ENCODE results near the gene MARCHF11.

MARCHF11 gene

GRCh38 chr5:16028708-16029107 lies 150.9 kb downstream of the MARCHF11 start:
- Histone ChIP-seq H3K27me3 (ENCODE audit: control insufficient read depth in 1 of 2, insufficient read depth in 2 of 2, low read length in 2 of 2) (no peaks in the 10 kb centered on the region), H3K4me3 (ENCODE audit: low read length in 2 of 2) (no peak overlapping the region), H3K27ac (ENCODE audit: low read length) (no peak overlapping the region), H3K9ac (ENCODE audit: low read length in 2 of 2) (no peak overlapping the region), H3K9me3 (ENCODE audit: control insufficient read depth in 2 of 2, low read length in 2 of 2) (peaks cover under 1 to 4% of the 10 kb centered on the region in 2 donors), H3K4me1 (ENCODE audit: control insufficient read depth, insufficient read depth, low read length) (no peaks in the 10 kb centered on the region), H3K36me3 (ENCODE audit: control insufficient read depth in 2 of 2, insufficient read depth in 2 of 2, low read length in 2 of 2) (no peaks in the 10 kb centered on the region)

DNA sequence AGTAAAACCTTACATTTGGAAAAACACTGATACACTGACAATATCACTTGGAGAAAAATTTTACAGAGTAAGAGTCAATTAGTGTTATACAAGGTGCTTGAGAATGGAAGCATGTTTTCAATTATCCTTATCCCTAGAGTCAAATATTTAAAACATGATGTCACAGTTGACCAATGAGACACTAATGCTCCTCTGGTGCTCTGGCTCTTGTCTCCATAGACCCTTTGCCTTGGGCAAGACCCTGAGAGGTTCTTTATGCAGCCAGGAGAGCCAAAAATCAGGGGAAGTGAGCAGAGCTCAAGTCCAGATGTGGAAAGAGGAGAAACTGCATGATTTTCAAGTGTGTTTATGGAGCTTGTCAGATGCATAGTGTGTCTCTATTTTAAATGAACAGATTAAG lies 153.9 kb downstream of the MARCHF11 start:
- no peaks in the 10 kb centered on the region for H3K27me3 ChIP-seq (ENCODE audit: control insufficient read depth in 1 of 2, insufficient read depth in 2 of 2, low read length in 2 of 2)

GRCh38 chr5:16018970-16019369 lies 160.6 kb downstream of the MARCHF11 start:
- Histone ChIP-seq H3K4me1 (ENCODE audit: control insufficient read depth, insufficient read depth, low read length) (no peaks in the 10 kb centered on the region), H3K27ac (ENCODE audit: low read length) (no peak overlapping the region), H3K4me3 (ENCODE audit: low read length in 2 of 2) (no peak overlapping the region), H3K36me3 (ENCODE audit: control insufficient read depth in 2 of 2, insufficient read depth in 2 of 2, low read length in 2 of 2) (no peaks in the 10 kb centered on the region), H3K27me3 (ENCODE audit: control insufficient read depth in 1 of 2, insufficient read depth in 2 of 2, low read length in 2 of 2) (no peaks in the 10 kb centered on the region), H3K9me3 (ENCODE audit: control insufficient read depth in 2 of 2, low read length in 2 of 2) (peaks cover 0 to 7% of the 10 kb centered on the region in 2 donors), H3K9ac (ENCODE audit: low read length in 2 of 2) (no peak overlapping the region)

More for the DNA sequence above, 153.9 kb downstream of the MARCHF11 start:
- H3K4me1 ChIP-seq (ENCODE audit: control insufficient read depth, insufficient read depth, low read length), result no peaks in the 10 kb centered on the region
- H3K9me3 ChIP-seq (ENCODE audit: control insufficient read depth in 2 of 2, low read length in 2 of 2), result peaks cover 0 to 4% of the 10 kb centered on the region in 2 donors
- H3K27ac ChIP-seq (ENCODE audit: low read length), result no peak overlapping the region
- no peaks in the 10 kb centered on the region for H3K36me3 ChIP-seq (ENCODE audit: control insufficient read depth in 2 of 2, insufficient read depth in 2 of 2, low read length in 2 of 2)
- no peak overlapping the region for H3K4me3 ChIP-seq (ENCODE audit: low read length in 2 of 2)
- H3K9ac ChIP-seq (ENCODE audit: low read length in 2 of 2), result no peak overlapping the region

DNA sequence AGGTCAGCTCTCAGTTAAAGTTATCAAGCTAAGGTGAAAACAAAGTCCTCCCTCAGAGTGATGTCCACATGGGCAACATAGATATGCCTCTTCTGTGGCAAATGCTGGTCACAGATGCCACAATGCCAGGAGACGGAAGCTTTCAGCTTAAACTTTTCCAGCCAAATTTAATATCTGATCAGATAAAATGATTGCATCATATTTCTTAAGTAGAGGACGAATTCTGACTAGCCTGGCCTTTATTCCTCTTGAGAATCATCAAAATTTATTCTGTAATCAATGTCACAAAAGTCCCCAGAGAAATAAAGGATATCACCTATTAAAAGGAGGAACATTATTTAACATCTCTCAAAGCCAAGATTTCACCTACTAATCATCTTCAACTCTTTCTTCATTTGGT lies 161.9 kb downstream of the MARCHF11 start:
- Histone ChIP-seq H3K9me3 (ENCODE audit: control insufficient read depth in 2 of 2, low read length in 2 of 2) (peaks cover 0 to 7% of the 10 kb centered on the region in 2 donors), H3K4me3 (ENCODE audit: low read length in 2 of 2) (no peak overlapping the region), H3K9ac (ENCODE audit: low read length in 2 of 2) (no peak overlapping the region), H3K4me1 (ENCODE audit: control insufficient read depth, insufficient read depth, low read length) (no peaks in the 10 kb centered on the region), H3K27me3 (ENCODE audit: control insufficient read depth in 1 of 2, insufficient read depth in 2 of 2, low read length in 2 of 2) (no peaks in the 10 kb centered on the region), H3K36me3 (ENCODE audit: control insufficient read depth in 2 of 2, insufficient read depth in 2 of 2, low read length in 2 of 2) (no peaks in the 10 kb centered on the region), H3K27ac (ENCODE audit: low read length) (no peak overlapping the region)
